ENCODE measurements around the gene RTCB. TPM values are rescaled to one million over a fixed set of nuclear protein-coding genes. Genes with fewer than 3 reads are reported as not detected.
"Not testable (repeated sequence)": the region's sequence is repeated elsewhere in the genome, so short reads cannot be mapped to it uniquely, and the experiment has no call there.

Gene RTCB
- total RNA-seq, 1 experiment from 2014 or later, result 101 TPM

DNA sequence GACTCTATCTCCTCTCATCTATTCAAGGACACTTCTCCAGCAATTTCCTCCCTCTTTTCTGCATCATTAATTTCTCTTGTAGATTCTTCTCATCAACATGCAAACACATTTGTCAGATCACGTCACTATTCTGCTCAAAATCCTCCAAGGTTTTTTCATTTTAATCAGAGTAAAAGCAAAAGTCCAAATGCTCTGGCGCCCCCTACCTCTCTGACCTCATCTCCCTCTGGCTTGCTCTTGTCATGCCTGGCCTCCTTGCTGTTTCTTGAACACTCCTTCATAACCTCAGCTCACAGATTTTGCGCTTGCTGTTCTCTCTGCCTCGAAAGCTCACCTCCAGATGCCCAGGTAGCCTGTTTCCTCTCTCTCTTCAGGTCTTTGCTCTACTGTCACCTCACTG lies 22.4 kb downstream of the RTCB start:
- no peak for DNase-seq (ENCODE audit: low read depth)

- no peak for DNase-seq (ENCODE audit: low read depth)
These were observed 26.4 kb downstream of the RTCB start for GRCh38 chr22:32385681-32386080.

- no peak for DNase-seq (ENCODE audit: low read depth)
These were observed 31.1 kb downstream of the RTCB start for GRCh38 chr22:32380991-32381390.

DNA sequence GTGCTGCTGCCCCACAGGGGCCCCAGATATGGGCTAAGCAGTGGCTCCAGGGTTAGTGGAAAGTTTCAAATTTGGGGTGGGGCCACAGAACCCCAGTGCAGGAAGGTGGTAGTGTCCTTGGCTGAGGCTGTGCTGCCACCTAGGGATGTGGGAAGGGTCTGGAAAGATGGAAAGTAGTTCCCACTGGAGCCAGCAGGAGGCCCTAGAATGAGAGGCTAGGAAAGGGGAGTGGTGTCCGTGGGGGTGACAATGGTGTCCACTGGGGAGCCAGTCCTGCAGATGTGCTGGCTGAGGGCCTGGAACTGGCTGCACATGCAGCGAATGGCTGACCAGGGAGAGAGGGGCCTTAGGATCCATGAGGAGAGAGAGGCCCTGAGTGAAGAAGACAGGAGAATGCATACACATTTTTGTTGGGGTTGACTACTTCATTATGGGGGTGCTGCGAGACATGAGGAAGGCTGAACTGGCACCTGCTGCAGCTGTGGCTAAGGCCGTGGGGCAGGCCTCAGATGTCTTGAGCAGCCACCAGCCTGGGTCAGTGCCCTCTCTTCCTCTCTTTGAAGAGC lies 33.3 kb downstream of the RTCB start:
- peak; percentile 46 for DNase-seq (ENCODE audit: low read depth)

DNA sequence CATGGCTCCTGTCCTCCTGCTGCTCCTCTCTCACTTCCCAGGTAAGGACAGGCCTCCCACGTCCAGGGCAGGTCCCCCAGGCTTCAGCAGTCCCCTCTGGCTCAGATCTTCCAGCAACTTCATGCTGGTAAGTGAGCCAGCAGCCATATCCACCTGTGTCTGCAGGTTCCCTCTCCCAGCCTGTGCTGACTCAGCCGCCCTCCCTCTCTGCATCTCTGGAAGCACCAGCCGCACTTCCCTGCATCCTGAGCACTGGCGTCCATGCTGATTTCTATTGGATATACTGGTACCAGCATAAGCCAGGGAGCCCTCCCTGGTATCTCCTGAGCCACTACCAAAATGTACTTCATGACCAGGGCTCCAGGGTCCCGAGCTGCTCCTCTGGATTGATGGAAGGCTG lies 35.4 kb downstream of the RTCB start:
- no peak for DNase-seq (ENCODE audit: low read depth)

DNA sequence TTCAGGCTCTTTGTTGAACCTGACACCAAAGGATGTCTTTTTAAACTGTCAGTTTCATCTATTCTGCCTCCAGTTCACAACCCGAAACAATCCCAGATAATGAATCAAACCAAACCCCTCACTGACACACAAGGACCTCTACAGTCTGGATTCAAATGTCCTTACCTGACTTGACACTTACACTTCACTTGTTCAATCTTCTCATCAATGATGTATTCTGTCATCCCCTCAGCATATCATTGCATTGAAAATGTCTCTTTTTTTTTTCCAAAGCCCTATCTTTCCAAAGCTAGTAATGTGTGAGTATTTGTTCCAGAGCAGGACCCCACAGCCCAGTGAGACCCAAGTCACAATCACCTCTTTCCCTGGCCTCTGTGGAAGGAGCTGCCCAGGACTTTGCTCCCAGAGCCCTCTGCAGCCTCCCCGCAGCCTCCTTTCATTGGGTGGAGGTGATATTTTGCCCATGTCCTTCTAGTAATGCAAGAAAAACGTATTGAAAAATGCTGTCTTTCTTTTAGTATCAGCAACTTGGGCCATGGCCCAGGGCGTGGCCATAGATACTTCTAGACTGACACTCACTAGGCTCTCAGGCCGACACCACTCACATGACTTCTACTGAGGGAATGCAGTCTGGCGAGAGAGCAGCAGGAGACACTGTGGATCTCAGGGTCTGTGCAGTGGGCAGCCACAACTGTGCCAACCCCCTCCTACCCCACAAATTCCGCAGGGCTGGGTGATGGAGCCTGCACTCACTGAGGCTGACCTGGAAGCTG lies 36.2 kb downstream of the RTCB start:
- DNase-seq (ENCODE audit: low read depth), result no peak

DNA sequence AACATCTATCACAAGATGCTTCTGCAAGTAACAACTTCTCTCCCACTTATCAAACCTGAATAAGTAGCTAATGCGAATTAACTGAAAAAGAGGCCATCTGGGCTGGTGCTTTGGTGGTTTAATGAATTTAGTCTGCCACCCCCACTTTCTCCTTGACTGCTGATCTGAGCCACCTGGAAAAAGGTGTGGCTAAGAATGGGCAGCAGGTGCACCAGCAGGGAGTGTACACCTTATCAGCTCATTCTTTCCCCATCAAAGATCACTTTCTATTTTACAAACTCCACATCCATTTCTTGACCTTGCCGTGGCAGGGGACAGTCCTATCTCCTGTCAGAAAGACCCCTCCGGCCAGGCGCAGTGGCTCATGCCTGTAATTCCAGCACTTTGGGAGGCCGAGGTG lies 47.8 kb downstream of the RTCB start:
- no peak for DNase-seq (ENCODE audit: low read depth)

- DNase-seq (ENCODE audit: low read depth), result no peak
These were observed 50.8 kb downstream of the RTCB start for GRCh38 chr22:32361257-32361656.

- not testable (repeated sequence) for DNase-seq (ENCODE audit: low read depth)
These were observed 52.0 kb downstream of the RTCB start for GRCh38 chr22:32360096-32360495.

DNA sequence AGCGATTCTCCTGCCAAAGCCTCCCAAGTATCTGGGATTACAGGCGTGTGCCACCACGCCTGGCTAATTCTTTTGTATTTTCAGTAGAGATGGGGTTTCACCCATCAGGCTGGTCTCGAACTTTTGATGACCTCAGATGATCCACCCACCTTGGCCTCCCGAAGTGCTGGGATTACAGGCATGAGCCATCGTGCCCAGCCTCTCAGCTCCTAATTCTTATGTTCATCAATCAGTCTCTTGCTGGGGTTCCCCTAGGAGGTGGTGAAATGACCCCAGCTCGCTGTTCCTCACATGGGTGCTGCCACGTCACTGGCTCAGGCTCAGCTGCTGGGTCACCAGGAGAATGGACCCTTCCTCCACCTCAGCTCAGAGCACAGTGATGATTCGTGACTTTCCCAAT lies 54.5 kb downstream of the RTCB start, which contains the start of gene RFPL3:
Gene RFPL3 (plus strand): TSS at position 301 of the 400 bp plus-strand sequence. CDS start 205 bp downstream, outside the sequence.
- DNase-seq (ENCODE audit: low read depth), result not testable (repeated sequence)

DNA sequence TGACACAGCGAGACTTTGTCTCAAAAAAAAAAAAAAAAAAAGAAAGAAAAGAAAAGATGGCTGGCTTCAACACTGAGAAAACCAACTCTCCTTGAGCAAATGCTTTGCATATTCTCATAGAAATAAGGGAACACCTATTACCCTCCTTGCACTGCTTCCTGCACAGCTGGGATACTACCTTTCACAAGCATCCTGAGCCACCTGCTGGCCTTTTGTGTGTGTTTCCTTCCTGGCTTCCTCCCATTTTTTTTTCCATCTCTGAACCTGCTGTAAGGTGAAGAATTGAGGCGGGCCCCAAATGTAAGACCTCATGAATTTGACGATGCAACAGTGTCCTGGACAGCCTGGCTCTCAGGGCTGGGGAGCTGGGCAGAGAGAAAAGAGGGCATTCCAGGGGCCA lies 56.3 kb downstream of the RTCB start:
- DNase-seq (ENCODE audit: low read depth), result no peak

GRCh38 chr22:32354360-32355351 lies 57.4 kb downstream of the RTCB start:
- peak; percentile 15 for DNase-seq (ENCODE audit: low read depth)

GRCh38 chr22:32353840-32354239 lies 58.2 kb downstream of the RTCB start:
- no peak for DNase-seq (ENCODE audit: low read depth)

GRCh38 chr22:32353292-32353691 lies 58.8 kb downstream of the RTCB start:
- DNase-seq (ENCODE audit: low read depth), result no peak

GRCh38 chr22:32352681-32353080 lies 59.4 kb downstream of the RTCB start:
- no peak for DNase-seq (ENCODE audit: low read depth)

DNA sequence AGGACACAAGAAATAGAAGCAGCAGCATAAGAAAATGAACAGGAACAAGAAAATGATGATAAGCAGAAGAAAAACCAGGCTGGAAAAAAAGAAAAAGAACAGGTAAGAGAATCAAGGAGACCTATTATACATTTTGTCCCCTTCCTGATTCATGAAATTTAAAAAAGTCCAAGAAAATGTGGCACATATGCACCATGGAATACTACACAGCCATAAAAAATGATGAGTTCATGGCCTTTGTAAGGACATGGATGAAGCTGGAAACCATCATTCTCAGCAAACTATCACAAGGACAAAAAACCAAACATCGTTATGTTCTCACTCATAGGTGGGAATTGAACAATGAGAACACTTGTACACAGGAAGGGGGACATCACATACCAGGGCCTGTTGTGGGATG lies 60.2 kb downstream of the RTCB start:
- DNase-seq (ENCODE audit: low read depth), result not testable (repeated sequence)

DNA sequence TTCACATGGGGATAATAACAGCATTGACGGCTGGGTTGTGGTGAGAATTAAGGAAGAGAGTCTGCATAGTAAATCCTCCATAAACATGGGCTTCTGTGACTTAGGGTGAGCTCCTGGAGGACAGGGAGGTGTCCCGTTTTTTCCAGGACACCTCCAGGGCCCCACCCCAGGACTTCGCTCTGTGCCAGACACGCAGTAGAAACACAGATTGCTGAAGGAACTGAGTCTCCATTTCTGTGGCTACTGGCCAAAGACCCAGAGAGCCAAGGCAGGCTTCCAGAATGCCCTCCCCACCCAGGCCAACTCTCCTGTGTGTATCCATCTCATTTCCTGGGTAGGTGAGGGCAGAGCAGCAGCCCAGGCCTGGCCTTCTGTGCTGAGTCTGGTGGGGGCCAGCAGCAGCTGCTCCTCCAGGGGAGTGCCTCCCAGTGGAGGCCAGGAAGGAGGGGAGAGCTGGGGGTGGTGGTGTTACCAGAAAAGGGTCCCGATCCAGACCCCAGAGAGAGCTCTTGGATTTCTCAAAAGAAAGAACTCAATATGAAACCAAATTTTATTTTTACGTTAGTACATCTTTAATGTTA lies 63.9 kb downstream of the RTCB start:
- no peak for DNase-seq (ENCODE audit: low read depth)

DNA sequence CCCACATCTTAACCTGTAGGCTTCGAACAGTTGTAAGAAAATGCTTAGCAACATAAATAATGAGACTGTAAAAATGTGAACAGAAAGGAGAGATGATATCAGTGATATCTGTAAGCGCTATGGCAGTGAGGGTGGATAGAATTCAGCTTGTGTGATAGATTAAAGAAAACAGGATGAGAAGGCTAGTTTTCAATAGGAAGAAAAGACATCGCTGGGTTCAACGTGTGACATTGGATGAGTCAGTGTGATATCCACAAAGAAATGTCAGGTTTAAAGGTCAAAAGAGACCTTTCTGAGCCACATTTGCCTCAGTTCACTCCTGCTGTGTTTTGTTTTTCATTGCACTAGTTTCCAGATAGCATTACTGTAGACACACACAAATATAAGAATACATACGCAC lies 68.1 kb downstream of the RTCB start:
- no peak for DNase-seq (ENCODE audit: low read depth)

GRCh38 chr22:32342977-32343376 lies 69.1 kb downstream of the RTCB start:
- no peak for DNase-seq (ENCODE audit: low read depth)

GRCh38 chr22:32341122-32341740 lies 70.8 kb downstream of the RTCB start:
- DNase-seq (ENCODE audit: low read depth), result no peak

DNA sequence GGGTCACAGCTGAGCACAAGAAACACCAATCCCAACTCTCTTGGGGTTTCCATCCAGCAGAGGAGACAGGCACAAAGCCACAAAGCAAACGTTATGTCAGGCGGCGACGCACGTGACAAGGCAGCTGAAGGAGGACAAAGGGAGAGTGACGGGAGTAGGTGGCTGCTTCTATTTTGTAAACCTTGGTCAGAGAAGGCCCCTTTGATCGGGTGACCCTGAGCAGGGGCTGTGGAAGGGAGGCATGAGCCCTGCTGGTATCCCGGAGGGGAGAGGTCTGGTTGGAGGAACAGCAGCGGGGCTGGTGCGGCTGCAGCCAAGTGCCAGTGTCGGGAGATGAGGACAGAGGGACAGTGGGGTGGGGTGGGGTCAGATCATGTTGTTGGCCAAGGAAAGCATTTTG lies 71.6 kb downstream of the RTCB start:
- no peak for DNase-seq (ENCODE audit: low read depth)
